Liver (tissue), 9 donors: ENCODE results near the gene LPIN3. TPM values are rescaled to one million over a fixed set of nuclear protein-coding genes. Genes with fewer than 3 reads are reported as not detected.

ENCODE experiments used
- DNase-seq: peaks from one replicate; pipeline ENCODE4 v3.0.0-alpha.2; 2017; ENCODE audit warnings: low spot score
- H3K27ac ChIP-seq, 2 donors: one replicate each; pipeline ENCODE4 v1.7.0; 2013; ENCODE audit warnings: inconsistent platforms in 2 of 2, low read length in 2 of 2, control low read depth in 1 of 2, low read depth in 1 of 2, mild to moderate bottlenecking in 1 of 2
- H3K27me3 ChIP-seq, 4 donors: one replicate each; pipeline versions ENCODE4 v1.6.1 to v1.7.0; 2013; ENCODE audit warnings: low read length in 3 of 4, inconsistent platforms in 1 of 4, mild to moderate bottlenecking in 1 of 4, moderate library complexity in 1 of 4; ENCODE audit not compliant: control insufficient read depth in 4 of 4, insufficient read depth in 4 of 4
- H3K36me3 ChIP-seq, 4 donors: one replicate each; pipeline versions ENCODE4 v1.6.1 to v1.7.0; 2013; ENCODE audit warnings: low read length in 3 of 4, mild to moderate bottlenecking in 3 of 4, low read depth in 1 of 4, moderate library complexity in 1 of 4; ENCODE audit not compliant: control insufficient read depth in 4 of 4, insufficient read depth in 3 of 4
- H3K4me1 ChIP-seq, 4 donors: one replicate each; pipeline versions ENCODE4 v1.6.1 to v1.7.0; 2013; ENCODE audit warnings: low read length in 3 of 4, mild to moderate bottlenecking in 3 of 4, moderate library complexity in 1 of 4; ENCODE audit not compliant: control insufficient read depth in 4 of 4, insufficient read depth in 4 of 4
- H3K4me3 ChIP-seq, 3 donors: one replicate each; pipeline versions ENCODE4 v1.6.1 to v1.7.0; 2013; ENCODE audit warnings: low read length in 3 of 3, control low read depth in 1 of 3, low read depth in 1 of 3, mild to moderate bottlenecking in 1 of 3
- H3K9ac ChIP-seq, 2 donors: one replicate each; pipeline ENCODE4 v1.7.0; 2013; ENCODE audit warnings: low read length in 2 of 2, mild to moderate bottlenecking in 2 of 2, moderate library complexity in 2 of 2, control low read depth in 1 of 2, low read depth in 1 of 2
- H3K9me3 ChIP-seq, 4 donors: one replicate each; pipeline versions ENCODE4 v1.6.1 to v1.7.0; 2013; ENCODE audit warnings: low read length in 3 of 4; ENCODE audit not compliant: control insufficient read depth in 4 of 4
- FOXA1 ChIP-seq: IDR thresholded peaks from 2 replicates; pipeline ENCODE4 v1.6.1; 2016; ENCODE audit warnings: antibody characterized with exemption
- FOXA2 ChIP-seq: IDR thresholded peaks from 2 replicates; pipeline ENCODE4 v1.6.1; 2016; ENCODE audit warnings: antibody characterized with exemption
- GABPA ChIP-seq, 2 donors: IDR thresholded peaks in 1 of 2; conservative IDR thresholded peaks in 1 of 2; 2 replicates each; pipeline ENCODE4 v1.6.1; 2016; ENCODE audit warnings: antibody characterized with exemption in 2 of 2, mild to moderate bottlenecking in 1 of 2, moderate library complexity in 1 of 2
- HNF4G ChIP-seq: IDR thresholded peaks from 2 replicates; pipeline ENCODE4 v1.6.1; 2016; ENCODE audit warnings: antibody characterized with exemption
- JUND ChIP-seq, 2 donors: IDR thresholded peaks; 2 replicates each; pipeline ENCODE4 v1.6.1; 2016; ENCODE audit warnings: antibody characterized with exemption in 2 of 2
- NR2F2 ChIP-seq: IDR thresholded peaks from 2 replicates; pipeline ENCODE4 v1.6.1; 2016; ENCODE audit warnings: antibody characterized with exemption
- RAD21 ChIP-seq, 2 donors: IDR thresholded peaks; 2 replicates each; pipeline ENCODE4 v1.6.1; 2016; ENCODE audit warnings: antibody characterized with exemption in 2 of 2, mild to moderate bottlenecking in 2 of 2
- RXRA ChIP-seq, 2 donors: IDR thresholded peaks; 2 replicates each; pipeline ENCODE4 v1.6.1; 2017 to 2018; ENCODE audit warnings: antibody characterized with exemption in 2 of 2, mild to moderate bottlenecking in 1 of 2
- TAF1 ChIP-seq: conservative IDR thresholded peaks from 2 replicates; pipeline ENCODE4 v1.6.1; 2016; ENCODE audit warnings: antibody characterized with exemption, mild to moderate bottlenecking
- WGBS: extraction: QIAGEN DNeasy Blood & Tissue Kit; methylation state at CpG from one replicate; pipeline ENCODE4 v1.1.7; 2013; 5-methylcytosine and 5-hydroxymethylcytosine counted together
- polyA plus RNA-seq, 2 donors: library from polyadenylated mRNA; stranded (reverse) in 1 of 2; unstranded in 1 of 2; fragments of 200-250 nt in 1 of 2; fragments of >200 nt in 1 of 2; fragmentation: Nextera tagmentation in 1 of 2; extraction: Ambion mirVana in 1 of 2; gene quantifications; one replicate each; pipeline versions ENCODE4 v1.2.1 to v1.2.3, GENCODE V29; 2013 to 2015
- total RNA-seq, 2 donors: library from RNA; depleted of rRNA; stranded (reverse); fragments of >200 nt; gene quantifications; one replicate each; pipeline ENCODE4 v1.2.3, GENCODE V29; 2014
- TF ChIP-seq, protein P1 (sequence below): IDR thresholded peaks from 2 replicates; pipeline ENCODE4 v1.6.1; 2016; ENCODE audit warnings: antibody characterized with exemption
- TF ChIP-seq, protein P2 (sequence below): IDR thresholded peaks from 2 replicates; pipeline ENCODE4 v1.6.1; 2016; ENCODE audit warnings: antibody characterized with exemption, mild to moderate bottlenecking
- TF ChIP-seq, protein P3 (sequence below): IDR thresholded peaks from 2 replicates; pipeline ENCODE4 v1.6.1; 2016; ENCODE audit warnings: antibody characterized with exemption
- donor health status: healthy.
- donor health status: healthy.
- donor health status: healthy.
- donor health status: healthy.
- donor health status: healthy.

The LPIN3 gene
- total and polyA plus RNA-seq, 4 donors: 1.5 to 32.4 (median 13.4) TPM

DNA sequence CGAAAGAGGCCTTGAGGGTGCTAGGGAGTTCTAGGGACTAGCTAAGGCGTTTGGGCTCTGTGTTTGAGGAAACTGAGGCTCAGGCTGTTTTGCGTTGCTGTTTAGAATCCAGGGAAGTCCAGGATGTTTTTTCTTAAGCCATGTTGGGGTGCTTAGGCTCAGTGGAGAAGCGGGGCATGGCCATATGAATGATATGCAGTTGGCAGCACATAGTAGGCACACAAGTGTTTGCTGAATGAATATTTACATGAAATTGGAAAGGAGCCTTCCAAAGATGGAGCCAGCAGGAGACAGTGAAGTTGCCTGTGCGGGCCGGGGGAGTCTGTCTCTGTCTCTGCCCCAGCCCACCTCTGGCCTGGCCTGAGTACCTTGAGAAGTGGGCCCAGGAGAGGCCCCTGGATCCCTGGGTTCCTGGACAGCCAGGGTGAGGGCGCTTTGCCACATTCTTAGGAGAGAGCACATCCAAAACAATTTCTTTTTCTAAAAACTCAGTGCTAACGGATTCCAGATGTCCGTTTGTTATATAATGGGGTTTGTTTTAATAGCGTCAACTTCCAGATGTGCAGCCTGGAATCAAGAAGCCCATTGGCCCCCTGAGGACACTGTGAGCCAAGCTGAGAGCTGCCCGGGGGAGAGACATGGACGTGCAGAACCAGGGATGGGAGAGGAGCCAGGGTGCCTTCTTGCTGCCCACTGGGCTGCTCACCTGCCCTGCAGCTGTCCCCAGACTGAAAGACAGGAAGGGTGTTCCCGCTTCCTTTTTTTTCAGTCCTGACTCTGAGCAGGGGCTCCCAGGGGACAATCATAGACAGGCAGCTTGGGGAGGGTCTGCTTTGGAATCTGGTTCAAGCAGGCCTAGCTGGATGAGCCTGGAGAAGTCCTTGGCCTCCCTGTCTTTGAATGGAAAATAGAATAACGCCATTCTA lies 46.1 kb downstream of the LPIN3 start:
- no peaks in the 10 kb centered on the region for H3K9me3 ChIP-seq
- no peaks in the 10 kb centered on the region for H3K27me3 ChIP-seq
- WGBS: 86% methylated on average over 14 of the region's 14 CpGs
- H3K27ac ChIP-seq: no peak overlapping the region
- no peak for TF ChIP-seq RXRA (IDR thresholded peaks at IDR 0.05)
- TF ChIP-seq, protein P1, sequence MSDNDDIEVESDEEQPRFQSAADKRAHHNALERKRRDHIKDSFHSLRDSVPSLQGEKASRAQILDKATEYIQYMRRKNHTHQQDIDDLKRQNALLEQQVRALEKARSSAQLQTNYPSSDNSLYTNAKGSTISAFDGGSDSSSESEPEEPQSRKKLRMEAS: no peak
- no peak for TF ChIP-seq RAD21 (IDR thresholded peaks at IDR 0.05)
- no peak for TF ChIP-seq FOXA2
- TF ChIP-seq, protein P2, sequence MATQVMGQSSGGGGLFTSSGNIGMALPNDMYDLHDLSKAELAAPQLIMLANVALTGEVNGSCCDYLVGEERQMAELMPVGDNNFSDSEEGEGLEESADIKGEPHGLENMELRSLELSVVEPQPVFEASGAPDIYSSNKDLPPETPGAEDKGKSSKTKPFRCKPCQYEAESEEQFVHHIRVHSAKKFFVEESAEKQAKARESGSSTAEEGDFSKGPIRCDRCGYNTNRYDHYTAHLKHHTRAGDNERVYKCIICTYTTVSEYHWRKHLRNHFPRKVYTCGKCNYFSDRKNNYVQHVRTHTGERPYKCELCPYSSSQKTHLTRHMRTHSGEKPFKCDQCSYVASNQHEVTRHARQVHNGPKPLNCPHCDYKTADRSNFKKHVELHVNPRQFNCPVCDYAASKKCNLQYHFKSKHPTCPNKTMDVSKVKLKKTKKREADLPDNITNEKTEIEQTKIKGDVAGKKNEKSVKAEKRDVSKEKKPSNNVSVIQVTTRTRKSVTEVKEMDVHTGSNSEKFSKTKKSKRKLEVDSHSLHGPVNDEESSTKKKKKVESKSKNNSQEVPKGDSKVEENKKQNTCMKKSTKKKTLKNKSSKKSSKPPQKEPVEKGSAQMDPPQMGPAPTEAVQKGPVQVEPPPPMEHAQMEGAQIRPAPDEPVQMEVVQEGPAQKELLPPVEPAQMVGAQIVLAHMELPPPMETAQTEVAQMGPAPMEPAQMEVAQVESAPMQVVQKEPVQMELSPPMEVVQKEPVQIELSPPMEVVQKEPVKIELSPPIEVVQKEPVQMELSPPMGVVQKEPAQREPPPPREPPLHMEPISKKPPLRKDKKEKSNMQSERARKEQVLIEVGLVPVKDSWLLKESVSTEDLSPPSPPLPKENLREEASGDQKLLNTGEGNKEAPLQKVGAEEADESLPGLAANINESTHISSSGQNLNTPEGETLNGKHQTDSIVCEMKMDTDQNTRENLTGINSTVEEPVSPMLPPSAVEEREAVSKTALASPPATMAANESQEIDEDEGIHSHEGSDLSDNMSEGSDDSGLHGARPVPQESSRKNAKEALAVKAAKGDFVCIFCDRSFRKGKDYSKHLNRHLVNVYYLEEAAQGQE: no peak
- no peak for TF ChIP-seq NR2F2
- H3K9ac ChIP-seq: no peak overlapping the region
- no peak overlapping the region for H3K4me3 ChIP-seq
- DNase-seq: no peak
- no peaks in the 10 kb centered on the region for H3K4me1 ChIP-seq
- H3K36me3 ChIP-seq: no peaks in the 10 kb centered on the region

DNA sequence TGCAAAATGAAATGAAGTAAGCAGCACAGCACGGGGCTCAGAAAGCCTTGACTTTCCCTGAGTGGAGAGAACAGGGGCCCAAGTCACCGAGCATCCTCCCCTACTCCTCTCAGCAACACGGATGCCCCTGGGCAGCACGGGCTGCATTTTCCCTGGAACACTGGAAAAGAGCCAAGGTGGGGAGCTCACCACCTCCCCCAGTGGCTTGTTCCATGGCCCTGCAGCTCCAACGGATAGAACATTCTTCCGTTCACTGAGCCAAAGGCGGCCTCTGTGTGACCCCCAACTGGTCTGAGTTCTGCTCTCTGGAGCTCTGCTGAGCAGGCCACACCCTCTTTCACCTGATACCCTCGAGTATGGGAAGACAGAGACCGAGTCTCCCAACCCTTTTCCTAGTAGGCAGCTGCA lies 46.8 kb downstream of the LPIN3 start:
- no peak overlapping the region for H3K4me3 ChIP-seq
- H3K36me3 ChIP-seq: no peaks in the 10 kb centered on the region
- H3K9ac ChIP-seq: no peak overlapping the region
- no peak overlapping the region for H3K27ac ChIP-seq
- H3K27me3 ChIP-seq: no peaks in the 10 kb centered on the region
- TF ChIP-seq TAF1 (no peak), NR2F2 (no peak), RAD21 (IDR thresholded peaks at IDR 0.05) (no peak), FOXA1 (no peak), JUND (IDR thresholded peaks at IDR 0.05) (no peak), HNF4G (no peak), GABPA (IDR thresholded peaks at IDR 0.05 in 1 of 2, conservative IDR thresholded peaks at IDR 0.05 in 1 of 2) (no peak)
- TF ChIP-seq, protein P3, sequence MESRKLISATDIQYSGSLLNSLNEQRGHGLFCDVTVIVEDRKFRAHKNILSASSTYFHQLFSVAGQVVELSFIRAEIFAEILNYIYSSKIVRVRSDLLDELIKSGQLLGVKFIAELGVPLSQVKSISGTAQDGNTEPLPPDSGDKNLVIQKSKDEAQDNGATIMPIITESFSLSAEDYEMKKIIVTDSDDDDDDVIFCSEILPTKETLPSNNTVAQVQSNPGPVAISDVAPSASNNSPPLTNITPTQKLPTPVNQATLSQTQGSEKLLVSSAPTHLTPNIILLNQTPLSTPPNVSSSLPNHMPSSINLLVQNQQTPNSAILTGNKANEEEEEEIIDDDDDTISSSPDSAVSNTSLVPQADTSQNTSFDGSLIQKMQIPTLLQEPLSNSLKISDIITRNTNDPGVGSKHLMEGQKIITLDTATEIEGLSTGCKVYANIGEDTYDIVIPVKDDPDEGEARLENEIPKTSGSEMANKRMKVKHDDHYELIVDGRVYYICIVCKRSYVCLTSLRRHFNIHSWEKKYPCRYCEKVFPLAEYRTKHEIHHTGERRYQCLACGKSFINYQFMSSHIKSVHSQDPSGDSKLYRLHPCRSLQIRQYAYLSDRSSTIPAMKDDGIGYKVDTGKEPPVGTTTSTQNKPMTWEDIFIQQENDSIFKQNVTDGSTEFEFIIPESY: no peak
- WGBS: 62% methylated on average over 9 of the region's 9 CpGs
- no peak for DNase-seq
- H3K9me3 ChIP-seq: no peaks in the 10 kb centered on the region
- H3K4me1 ChIP-seq: no peaks in the 10 kb centered on the region
